KMS-11 (cell line): ENCODE measurements around the gene FRMD4A.

Source experiments
- H2AFZ ChIP-seq: fragments of 200-600 bp; sonication (generic); 2 replicates; pipeline ENCODE4 v1.6.1; 2016; ENCODE audit warnings: antibody characterized with exemption, mixed run types, low read depth
- H3K27ac ChIP-seq: fragments of 200-600 bp; sonication (generic); 2 replicates; pipeline ENCODE4 v1.6.1; 2016; ENCODE audit warnings: mild to moderate bottlenecking, mixed run types
- H3K27me3 ChIP-seq: fragments of 200-600 bp; sonication (generic); 2 replicates; pipeline ENCODE4 v1.6.1; 2017; ENCODE audit warnings: mild to moderate bottlenecking, low read depth, mixed run types, moderate library complexity; ENCODE audit not compliant: insufficient read depth
- H3K36me3 ChIP-seq: fragments of 200-600 bp; sonication (generic); 2 replicates; pipeline ENCODE4 v1.6.1; 2017; ENCODE audit warnings: mild to moderate bottlenecking, mixed run types; ENCODE audit not compliant: insufficient read depth
- H3K4me1 ChIP-seq: fragments of 200-600 bp; sonication (generic); 2 replicates; pipeline ENCODE4 v1.6.1; 2016; ENCODE audit warnings: mild to moderate bottlenecking, low read depth, mixed run types; ENCODE audit not compliant: poor library complexity, severe bottlenecking
- H3K4me2 ChIP-seq: fragments of 200-600 bp; sonication (generic); 2 replicates; pipeline ENCODE4 v1.7.0; 2016; ENCODE audit warnings: mild to moderate bottlenecking, mixed run types
- H3K4me3 ChIP-seq: fragments of 200-600 bp; sonication (generic); IDR thresholded peaks from 2 replicates; pipeline ENCODE4 v1.6.1; 2017; ENCODE audit warnings: low read depth, low read length, mixed read lengths; ENCODE audit not compliant: insufficient read depth
- H3K79me2 ChIP-seq: fragments of 200-600 bp; sonication (generic); 2 replicates; pipeline ENCODE4 v1.6.1; 2016; ENCODE audit warnings: low read depth, mixed run types; ENCODE audit not compliant: insufficient read depth
- H3K9ac ChIP-seq: fragments of 200-600 bp; sonication (generic); 2 replicates; pipeline ENCODE4 v1.6.1; 2016; ENCODE audit warnings: mild to moderate bottlenecking, mixed run types
- H4K20me1 ChIP-seq: fragments of 200-600 bp; sonication (generic); 2 replicates; pipeline ENCODE4 v1.6.1; 2016; ENCODE audit warnings: mild to moderate bottlenecking, mixed run types; ENCODE audit not compliant: insufficient read depth
- TF ChIP-seq, protein P1 (sequence below): fragments of 200-600 bp; sonication (generic); conservative IDR thresholded peaks from 2 replicates; pipeline ENCODE4 v1.6.1; 2017; ENCODE audit warnings: low read depth, mild to moderate bottlenecking, antibody characterized with exemption, low read length, moderate library complexity, mixed read lengths

FRMD4A gene

DNA sequence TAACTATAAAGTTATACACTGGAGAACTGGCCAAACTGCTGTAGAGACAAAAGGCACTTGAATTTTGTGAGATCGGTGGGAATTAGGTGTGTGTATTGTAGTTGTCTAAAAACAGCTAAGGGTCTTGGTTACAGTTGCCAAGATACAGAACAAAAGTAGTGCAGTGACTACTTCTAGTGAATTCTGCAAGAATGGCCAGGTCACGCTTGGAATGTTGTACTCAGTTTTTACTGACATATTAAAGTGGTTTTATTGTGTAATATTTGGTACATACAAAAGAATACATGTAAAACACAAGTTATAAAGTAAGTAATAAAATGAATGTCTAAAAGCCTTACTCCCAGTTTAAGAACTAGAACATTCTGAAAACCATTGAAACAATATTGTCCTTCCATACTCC, 701.6 kb downstream of the FRMD4A start:
- Histone ChIP-seq H3K27ac (no peak overlapping the region), H3K27me3 (no peaks in the 10 kb centered on the region), H3K79me2 (no peaks in the 10 kb centered on the region), H3K4me2 (no peak overlapping the region), H3K4me3 (no peak overlapping the region), H3K36me3 (no peaks in the 10 kb centered on the region), H4K20me1 (no peaks in the 10 kb centered on the region), H3K4me1 (no peaks in the 10 kb centered on the region), H3K9ac (no peak overlapping the region), H2AFZ (no peak overlapping the region)
- TF ChIP-seq, protein P1, sequence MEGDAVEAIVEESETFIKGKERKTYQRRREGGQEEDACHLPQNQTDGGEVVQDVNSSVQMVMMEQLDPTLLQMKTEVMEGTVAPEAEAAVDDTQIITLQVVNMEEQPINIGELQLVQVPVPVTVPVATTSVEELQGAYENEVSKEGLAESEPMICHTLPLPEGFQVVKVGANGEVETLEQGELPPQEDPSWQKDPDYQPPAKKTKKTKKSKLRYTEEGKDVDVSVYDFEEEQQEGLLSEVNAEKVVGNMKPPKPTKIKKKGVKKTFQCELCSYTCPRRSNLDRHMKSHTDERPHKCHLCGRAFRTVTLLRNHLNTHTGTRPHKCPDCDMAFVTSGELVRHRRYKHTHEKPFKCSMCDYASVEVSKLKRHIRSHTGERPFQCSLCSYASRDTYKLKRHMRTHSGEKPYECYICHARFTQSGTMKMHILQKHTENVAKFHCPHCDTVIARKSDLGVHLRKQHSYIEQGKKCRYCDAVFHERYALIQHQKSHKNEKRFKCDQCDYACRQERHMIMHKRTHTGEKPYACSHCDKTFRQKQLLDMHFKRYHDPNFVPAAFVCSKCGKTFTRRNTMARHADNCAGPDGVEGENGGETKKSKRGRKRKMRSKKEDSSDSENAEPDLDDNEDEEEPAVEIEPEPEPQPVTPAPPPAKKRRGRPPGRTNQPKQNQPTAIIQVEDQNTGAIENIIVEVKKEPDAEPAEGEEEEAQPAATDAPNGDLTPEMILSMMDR: no peak

DNA sequence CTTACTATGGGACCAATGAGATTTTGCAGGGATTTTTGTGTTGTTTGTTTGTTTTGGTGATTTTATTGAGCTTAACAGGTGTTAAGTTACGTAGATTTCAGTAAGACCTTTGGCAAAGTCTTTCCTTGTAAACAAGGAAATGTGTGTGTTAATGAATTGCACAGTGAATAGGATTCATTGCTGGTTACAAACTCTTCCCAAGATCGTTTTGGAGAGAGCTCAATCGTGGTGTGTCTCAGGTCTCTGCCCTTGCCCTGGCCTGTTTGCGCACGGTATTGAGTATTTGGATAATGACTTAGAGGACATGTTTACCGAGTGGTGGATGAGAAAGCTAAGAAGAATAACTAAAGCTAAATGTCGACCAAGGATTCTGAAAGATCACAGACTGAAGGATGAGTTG, 702.1 kb downstream of the FRMD4A start:
- H3K9ac ChIP-seq: no peak overlapping the region
- no peak overlapping the region for H3K4me3 ChIP-seq
- H3K4me1 ChIP-seq: no peaks in the 10 kb centered on the region
- TF ChIP-seq, protein P1: no peak
- no peak overlapping the region for H3K27ac ChIP-seq
- H3K79me2 ChIP-seq: no peaks in the 10 kb centered on the region
- no peak overlapping the region for H3K4me2 ChIP-seq
- no peaks in the 10 kb centered on the region for H3K27me3 ChIP-seq
- H4K20me1 ChIP-seq: no peaks in the 10 kb centered on the region
- no peak overlapping the region for H2AFZ ChIP-seq
- H3K36me3 ChIP-seq: no peaks in the 10 kb centered on the region

DNA sequence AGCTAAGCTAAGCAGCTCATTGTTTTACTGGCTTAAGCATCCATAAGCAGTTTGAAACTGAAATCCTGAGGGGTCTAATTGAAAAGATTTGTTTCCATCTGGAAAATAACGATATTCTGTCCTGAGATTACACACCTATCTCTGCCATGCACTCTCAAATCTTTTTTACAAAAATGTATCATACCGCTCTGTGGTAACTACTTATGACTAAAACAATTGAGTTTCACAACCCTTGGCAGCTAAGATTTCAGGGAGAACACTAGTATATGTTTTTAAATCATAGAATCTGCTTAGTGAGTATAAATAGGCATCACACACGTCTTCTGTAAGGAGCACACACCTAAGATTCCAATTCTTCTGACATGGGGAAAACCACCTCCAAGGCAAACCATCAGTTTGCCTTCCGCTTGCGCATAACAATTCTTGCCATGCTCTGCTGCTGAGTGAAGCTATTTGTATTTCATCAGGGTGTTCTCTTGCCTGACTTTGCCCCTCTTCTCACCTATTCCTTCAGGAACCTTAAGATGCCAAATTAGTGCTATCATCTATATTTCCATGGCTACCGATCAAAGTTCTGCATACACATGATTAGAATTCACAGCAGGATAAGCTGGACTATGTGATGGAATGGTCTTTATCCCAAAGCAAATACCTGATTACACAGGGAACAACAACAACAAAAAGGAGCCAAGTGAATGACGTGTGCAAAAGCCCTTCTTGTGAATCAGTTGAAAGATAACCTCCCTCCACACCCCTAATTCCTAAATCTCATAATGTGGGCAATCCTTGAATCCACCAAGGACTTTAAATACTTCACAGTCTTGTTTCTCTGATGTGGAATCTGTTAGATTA, 703.0 kb downstream of the FRMD4A start:
- no peak overlapping the region for H3K4me3 ChIP-seq

DNA sequence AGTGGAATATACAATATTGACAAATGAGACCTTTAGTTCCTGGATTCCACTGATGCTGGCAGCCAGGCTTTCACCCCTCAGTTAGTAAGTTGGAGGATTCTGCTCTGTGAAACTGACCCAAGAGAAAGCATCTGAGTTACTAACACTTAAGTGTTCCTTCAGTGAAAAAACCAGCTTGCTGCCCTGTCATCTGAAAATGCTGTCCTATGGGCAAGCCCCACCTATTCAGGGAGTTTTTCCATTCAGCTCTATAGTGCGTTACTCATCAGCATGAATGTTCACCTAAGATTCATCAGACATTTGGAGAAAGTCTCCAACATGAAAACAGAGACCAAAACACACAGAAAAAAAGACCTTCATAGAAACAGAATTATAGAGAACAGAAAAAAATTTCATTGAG, 706.1 kb downstream of the FRMD4A start:
- no peak overlapping the region for H3K4me3 ChIP-seq
- no peak overlapping the region for H3K9ac ChIP-seq
- no peaks in the 10 kb centered on the region for H4K20me1 ChIP-seq
- H3K36me3 ChIP-seq: no peaks in the 10 kb centered on the region
- H3K4me1 ChIP-seq: no peaks in the 10 kb centered on the region
- no peak overlapping the region for H3K4me2 ChIP-seq
- no peaks in the 10 kb centered on the region for H3K27me3 ChIP-seq
- H3K79me2 ChIP-seq: no peaks in the 10 kb centered on the region
- H3K27ac ChIP-seq: no peak overlapping the region
- no peak overlapping the region for H2AFZ ChIP-seq
- TF ChIP-seq, protein P1: no peak

More for the DNA sequence above, 703.0 kb downstream of the FRMD4A start:
- Histone ChIP-seq H3K9ac (no peak overlapping the region), H3K27me3 (no peaks in the 10 kb centered on the region), H3K4me1 (no peaks in the 10 kb centered on the region), H2AFZ (no peak overlapping the region), H4K20me1 (no peaks in the 10 kb centered on the region), H3K27ac (no peak overlapping the region), H3K4me2 (no peak overlapping the region), H3K36me3 (no peaks in the 10 kb centered on the region), H3K79me2 (no peaks in the 10 kb centered on the region)
- TF ChIP-seq, protein P1: no peak
